GM12878 (cell line): Measurements from ENCODE around the gene RAMP2. TPM values are rescaled to one million over a fixed set of nuclear protein-coding genes. Genes with fewer than 3 reads are reported as not detected.

Experiments
- ATAC-seq: fragments of 200-7000 bp; cut with Tn5 transposase; 3 replicates; pipeline ENCODE4 v1.9.1; 2020; ENCODE audit warnings: mild to moderate bottlenecking, moderate library complexity
- BruUV-seq: library from RNA; stranded (reverse); fragments of 400-500 nt; replicated peaks from 2 replicates; lab custom pipeline; 2021; lab: Mats Ljungman, UMichigan
- CTCF ChIA-PET: fragments of 300-600 bp; sonication (Branson Sonifier 250); formaldehyde crosslinking; extraction: SDS; loops from one replicate; lab custom pipeline; 2021; ENCODE audit warnings: inconsistent platforms; lab: Yijun Ruan, JAX
- POLR2A ChIA-PET: fragments of 350-600 bp; formaldehyde crosslinking; extraction: SDS; loops from one replicate; lab custom pipeline; 2021; ENCODE audit warnings: inconsistent platforms; lab: Charles Lee
- RAD21 ChIA-PET: fragments of 300-600 bp; sonication (Branson Sonifier 250); formaldehyde crosslinking; loops from one replicate; lab custom pipeline; 2023; ENCODE audit warnings: antibody characterized with exemption; ENCODE audit not compliant: unreplicated experiment; lab: Charles Lee
- SMC1A ChIA-PET: fragments of 300-600 bp; sonication (Branson Sonifier 250); formaldehyde crosslinking; loops from one replicate; lab custom pipeline; 2023; ENCODE audit not compliant: unreplicated experiment, uncharacterized antibody; lab: Charles Lee
- DNase-seq: peaks from one replicate; pipeline ENCODE4 v3.0.0-alpha.2; 2011; ENCODE audit warnings: low read depth, low spot score
- FAIRE-seq: peaks from 3 replicates; lab custom pipeline; 2011; peaks lifted over from hg19 to GRCh38; lab: Jason Lieb, UNC
- H2AFZ ChIP-seq: 2 replicates; pipeline ENCODE4 v1.6.0; 2011; ENCODE audit warnings: low read depth, low read length, control low read depth; ENCODE audit not compliant: control insufficient read depth
- H3K27ac ChIP-seq: 2 replicates; pipeline ENCODE4 v1.5.1; 2011; ENCODE audit warnings: control low read depth; ENCODE audit not compliant: control insufficient read depth, insufficient read depth
- H3K27me3 ChIP-seq, 2 experiments: replicated peaks in 1 of 2; 2 replicates each; pipeline versions ENCODE4 v1.6.0 to v1.6.1; 2011; ENCODE audit warnings: low read length in 1 of 2; ENCODE audit not compliant: control insufficient read depth in 2 of 2, insufficient read depth in 2 of 2
- H3K36me3 ChIP-seq, 2 experiments: 2 replicates each; pipeline ENCODE4 v1.5.1; 2011; ENCODE audit warnings: low read length in 1 of 2; ENCODE audit not compliant: control insufficient read depth in 2 of 2, insufficient read depth in 2 of 2
- H3K4me1 ChIP-seq: 2 replicates; pipeline ENCODE4 v1.6.1; 2011; ENCODE audit warnings: mild to moderate bottlenecking, low read length, moderate library complexity, mixed read lengths; ENCODE audit not compliant: control insufficient read depth, insufficient read depth
- H3K4me2 ChIP-seq: 2 replicates; pipeline ENCODE4 v1.6.0; 2011; ENCODE audit warnings: control low read depth; ENCODE audit not compliant: control insufficient read depth, insufficient read depth
- H3K4me3 ChIP-seq: fragments of 200-600 bp; sonication (generic); 2 replicates; pipeline ENCODE4 v1.5.1; 2016
- H3K79me2 ChIP-seq: 2 replicates; pipeline ENCODE4 v1.6.0; 2011; ENCODE audit warnings: low read length; ENCODE audit not compliant: control insufficient read depth, insufficient read depth
- H3K9ac ChIP-seq: 2 replicates; pipeline ENCODE4 v1.8.0; 2011; ENCODE audit warnings: low read length, control low read depth, mixed read lengths; ENCODE audit not compliant: control insufficient read depth, insufficient read depth
- H3K9me3 ChIP-seq: replicated peaks from 3 replicates; pipeline ENCODE4 v1.5.1; 2011; ENCODE audit warnings: mild to moderate bottlenecking, low read length; ENCODE audit not compliant: control insufficient read depth, insufficient read depth
- H4K20me1 ChIP-seq: 2 replicates; pipeline ENCODE4 v1.6.0; 2011; ENCODE audit not compliant: control insufficient read depth, insufficient read depth
- GABPA ChIP-seq: IDR thresholded peaks from 2 replicates; pipeline ENCODE4 v1.6.1; 2014; ENCODE audit warnings: antibody characterized with exemption, low read depth, mild to moderate bottlenecking, inconsistent platforms
- KDM1A ChIP-seq: fragments of 200-600 bp; sonication (generic); IDR thresholded peaks from 2 replicates; pipeline ENCODE4 v1.6.1; 2016; ENCODE audit warnings: borderline replicate concordance
- NR2C2 ChIP-seq: IDR thresholded peaks from 2 replicates; pipeline ENCODE4 v1.6.1; 2011; ENCODE audit warnings: borderline replicate concordance, low read depth; ENCODE audit not compliant: control insufficient read depth, insufficient read length
- PRDM15 ChIP-seq: fragments of 450-650 bp; formaldehyde crosslinking; IDR thresholded peaks from 2 replicates; pipeline ENCODE4 v1.4.0; 2020; ENCODE audit warnings: mild to moderate bottlenecking, moderate library complexity
- TCF3 ChIP-seq: IDR thresholded peaks from 2 replicates; pipeline ENCODE4 v1.6.1; 2012; ENCODE audit warnings: low read depth, mild to moderate bottlenecking, low read length, borderline replicate concordance; ENCODE audit not compliant: insufficient read depth
- YBX1 ChIP-seq: fragments of 450-650 bp; IDR thresholded peaks from 2 replicates; pipeline ENCODE4 v1.6.1; 2016; ENCODE audit warnings: antibody characterized with exemption
- WGBS: methylation state at CpG from one replicate; pipeline ENCODE4 v1.1.6; 2016; ENCODE audit warnings: low lambda C conversion rate; ENCODE audit not compliant: insufficient replicate concordance, insufficient coverage; ENCODE audit errors: missing lambda C conversion rate; 5-methylcytosine and 5-hydroxymethylcytosine counted together
- in situ Hi-C: fragments of 300-500 bp; cut with MboI; formaldehyde crosslinking; loops from 9 replicates; pipeline ENCODE4 v1.14.3; 2018; ENCODE audit warnings: mixed read lengths
- intact Hi-C: fragments of 100-400 bp; cut with micrococcal nuclease; formaldehyde crosslinking; loops from one replicate; pipeline ENCODE4 v1.14.2; 2022; ENCODE audit not compliant: unreplicated experiment
- polyA plus RNA-seq, 11 experiments: library from polyadenylated mRNA; depleted of rRNA in 4 of 11; unstranded in 6 of 11; stranded (reverse) in 5 of 11; fragments of >200 nt; fragmentation: Nextera tagmentation in 4 of 11; fragmentation: Illumina TruSeq in 1 of 11; extraction: Ambion mirVana in 4 of 11; extraction: Trizol in 1 of 11; gene quantifications; 1 replicate in 1 of 11; 2 replicates in 10 of 11; pipeline versions ENCODE4 v1.2.1 to v1.2.3, GENCODE V29; 2011 to 2016; ENCODE audit warnings: inconsistent platforms in 2 of 11, missing spikeins in 2 of 11, low read depth in 1 of 11
- total RNA-seq, 4 experiments: library from RNA; depleted of rRNA in 3 of 4; stranded (reverse); fragments of >200 nt in 3 of 4; fragmentation: Illumina TruSeq in 1 of 4; extraction: Trizol in 1 of 4; gene quantifications; 2 replicates each; pipeline versions ENCODE4 v1.2.1 to v1.2.3, GENCODE V29; 2013 to 2021

The RAMP2 gene
- total and polyA plus RNA-seq, 10 of the 15 experiments (the other 5 are each of a cell fraction or from before 2014, with no cell fraction given): 0.14 to 0.32 (median 0.21) TPM; not detected in 4

DNA sequence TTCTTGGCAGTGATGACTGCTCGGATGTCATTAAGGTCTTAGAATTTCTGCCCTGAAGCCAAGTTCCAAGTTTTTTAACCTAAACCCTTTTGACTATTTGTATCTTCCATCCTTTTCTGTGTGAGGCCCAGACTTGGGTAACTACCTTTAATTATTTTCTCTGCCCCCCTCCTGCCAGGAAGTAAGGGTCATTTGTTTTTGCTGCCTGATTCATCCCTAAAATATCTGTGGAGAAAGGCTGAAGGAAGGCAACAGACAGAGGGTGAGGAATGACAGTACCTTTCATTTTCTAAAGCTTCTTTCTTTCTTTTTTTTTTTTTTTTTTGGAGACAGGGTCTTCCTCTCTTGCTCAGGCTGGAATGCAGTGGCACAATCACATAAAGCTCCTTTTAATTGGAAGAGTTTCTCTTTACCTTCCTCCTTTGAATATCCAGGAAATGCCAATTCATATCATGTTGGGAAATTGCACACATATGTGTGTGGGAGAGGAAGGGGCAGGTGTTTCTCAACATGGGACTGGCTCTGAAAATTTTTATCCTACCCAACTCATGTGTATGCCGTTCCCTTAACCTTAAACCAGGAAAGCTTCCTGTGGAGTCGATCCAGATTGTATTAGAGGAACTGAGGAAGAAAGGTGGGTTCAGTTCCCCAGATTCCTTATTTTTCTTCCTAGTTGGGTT lies 13.2 kb downstream of the RAMP2 start:
- peaks cover 5 to 6% of the 10 kb centered on the region in 2 experiments; a peak in 3 of 4 replicates for H3K36me3 ChIP-seq
- no peaks in the 10 kb centered on the region for H3K27me3 ChIP-seq
- WGBS: 64% methylated on average over 3 of the region's 3 CpGs
- H3K27ac ChIP-seq: peak overlapping the region; percentile 86
- RAD21 ChIA-PET: interaction anchor here (1.3 to 3.1 kb wide), 8 partner anchors 10 to 224 kb away, joined by 3 to 18 read pairs (median 6); partner anchors contain the start of genes BECN1, PSMC3IP and RPL27
- DNase-seq (no peak), FAIRE-seq (no peak), ATAC-seq (no peak; the same call in 2 of the 3 replicates)
- no peaks in the 10 kb centered on the region for H4K20me1 ChIP-seq
- no peaks in the 10 kb centered on the region for H3K9me3 ChIP-seq
- CTCF ChIA-PET: interaction anchor here (0.9 to 3.2 kb wide), 12 partner anchors 11 to 224 kb away, joined by 3 to 38 read pairs (median 4); partner anchors contain the start of genes BECN1, CCR10, CNTD1 and COA3
- no peak for TF ChIP-seq PRDM15 (CRISPR knock-in tag)
- no peak for TF ChIP-seq TCF3
- no peak for TF ChIP-seq GABPA
- no peak for TF ChIP-seq YBX1
- TF ChIP-seq KDM1A: no peak
- no peak for TF ChIP-seq NR2C2
- intact Hi-C loops (no loop called here), in situ Hi-C loops (no loop called here)
- H3K9ac ChIP-seq: peak overlapping the region; percentile 97
- POLR2A ChIA-PET: interaction anchor here (0.6 to 2.3 kb wide), 9 partner anchors 16 to 224 kb away, joined by 3 to 10 read pairs (median 3); partner anchors contain the start of genes BECN1, RETREG3, RPL27 and TUBG1
- no peak overlapping the region for H2AFZ ChIP-seq
- peaks cover 26% of the 10 kb centered on the region for H3K4me1 ChIP-seq
- BruUV-seq: no TSS peak
- SMC1A ChIA-PET: interaction anchor here (0.9 to 2.7 kb wide), 4 partner anchors 11 to 238 kb away, joined by 3 to 20 read pairs (median 7); partner anchors contain the start of genes NAGLU and PSMC3IP
- peaks cover 9% of the 10 kb centered on the region for H3K79me2 ChIP-seq
- H3K4me2 ChIP-seq: peak overlapping the region; percentile 88
- peak overlapping the region; percentile 75 for H3K4me3 ChIP-seq
